CD4-positive, alpha-beta T cell treated with Interleukin-4 for 4 hours (primary cell): Measurements from ENCODE around the gene DKK3.

Experiments
- DNase-seq: peaks from one replicate; pipeline ENCODE4 v3.0.0-alpha.2; 2020

DKK3 gene

DNA sequence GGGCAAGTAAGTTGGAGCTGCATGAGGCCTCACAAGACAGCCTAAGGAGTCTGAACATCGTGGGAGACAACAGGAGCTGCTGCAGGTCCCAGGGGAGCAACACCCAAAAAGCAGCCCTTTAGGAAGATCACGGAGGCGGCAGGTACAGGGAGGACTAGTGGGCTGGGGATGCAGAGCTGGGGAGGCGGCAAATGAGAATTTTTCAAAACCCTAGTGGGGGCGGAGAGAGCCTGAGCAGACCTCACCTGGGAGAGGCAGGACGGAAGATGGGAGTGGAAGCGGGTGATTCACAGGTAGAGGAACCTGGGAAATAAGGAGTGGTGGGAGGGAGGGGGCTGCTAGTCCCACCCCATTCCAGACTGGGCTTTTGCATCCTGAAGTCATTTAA lies 42.1 kb downstream of the DKK3 start:
- no peak for DNase-seq

DNA sequence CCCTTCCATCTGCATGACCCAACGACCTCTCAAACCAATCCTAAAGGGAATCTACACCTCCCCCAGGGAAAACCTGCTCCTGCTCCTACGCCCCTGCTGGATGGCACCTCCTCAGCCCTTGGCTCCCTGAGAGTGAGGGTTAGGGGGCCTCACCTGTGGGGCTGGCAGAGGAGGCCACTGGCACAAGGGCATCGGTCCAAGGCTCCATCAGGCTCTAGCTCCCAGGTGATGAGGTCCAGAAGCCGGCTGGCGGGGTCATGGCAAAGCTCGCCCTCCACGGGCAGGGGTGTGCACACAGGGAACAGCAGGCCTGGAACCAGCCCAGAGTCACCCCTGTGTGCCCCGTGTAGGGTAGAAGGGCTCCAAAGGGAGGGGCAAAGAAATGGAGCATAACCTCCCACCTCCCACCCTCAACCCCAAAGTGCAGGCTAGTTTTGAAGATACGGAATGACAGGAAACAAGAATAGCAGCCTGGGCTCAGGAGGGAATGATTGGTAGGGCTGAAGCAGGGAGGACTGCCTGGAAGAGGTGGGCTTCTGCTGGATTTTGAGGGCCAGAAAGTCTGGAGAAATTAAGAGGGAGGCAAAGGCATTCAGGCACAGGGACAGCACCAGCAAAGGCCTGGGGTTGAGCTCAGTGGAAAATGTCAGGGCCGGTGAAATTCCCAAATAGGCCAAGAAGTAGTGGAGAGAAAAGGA lies 42.6 kb downstream of the DKK3 start:
- DNase-seq: no peak

DNA sequence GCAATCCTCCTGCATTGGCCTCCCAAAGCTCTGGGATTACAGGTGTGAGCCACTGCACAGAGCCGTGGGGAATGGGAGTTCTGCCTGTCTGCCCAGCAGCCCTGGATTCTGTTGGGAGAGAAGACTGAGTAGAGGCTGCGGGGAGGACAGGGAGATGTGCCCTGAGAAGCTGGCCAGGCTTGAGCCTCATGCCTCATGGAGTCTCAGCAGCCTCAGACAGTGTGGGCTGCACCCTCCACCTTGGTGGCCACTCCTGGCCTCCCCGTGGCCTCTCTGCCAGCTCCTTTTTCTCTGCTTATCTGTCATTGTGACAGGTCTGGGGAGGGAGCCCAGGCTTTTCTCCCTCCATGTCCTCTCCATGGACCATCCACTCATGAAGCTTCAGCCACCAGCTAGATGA lies 43.2 kb downstream of the DKK3 start:
- no peak for DNase-seq

DNA sequence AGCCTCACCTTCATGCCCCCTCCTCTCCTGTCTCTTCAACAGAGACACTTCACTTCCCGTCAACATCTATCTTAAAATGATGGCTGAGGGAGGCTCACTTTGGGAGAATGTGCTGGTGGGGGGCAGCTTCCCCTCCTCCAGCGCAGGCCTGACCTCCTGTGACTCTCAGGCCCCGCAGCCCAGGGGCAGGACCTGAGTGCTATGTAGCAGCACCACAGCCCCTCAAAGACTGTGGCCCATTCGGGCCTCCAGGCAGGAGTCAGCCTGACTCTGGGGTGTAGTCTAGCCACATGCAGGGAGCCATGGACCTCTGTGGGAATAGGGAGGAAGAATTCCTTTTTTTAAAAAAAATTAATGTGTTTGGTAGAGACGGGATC lies 43.7 kb downstream of the DKK3 start:
- DNase-seq: no peak

- no peak for DNase-seq
Measured at GRCh38 chr11:11963842-11964773, 44.3 kb downstream of the DKK3 start.

DNA sequence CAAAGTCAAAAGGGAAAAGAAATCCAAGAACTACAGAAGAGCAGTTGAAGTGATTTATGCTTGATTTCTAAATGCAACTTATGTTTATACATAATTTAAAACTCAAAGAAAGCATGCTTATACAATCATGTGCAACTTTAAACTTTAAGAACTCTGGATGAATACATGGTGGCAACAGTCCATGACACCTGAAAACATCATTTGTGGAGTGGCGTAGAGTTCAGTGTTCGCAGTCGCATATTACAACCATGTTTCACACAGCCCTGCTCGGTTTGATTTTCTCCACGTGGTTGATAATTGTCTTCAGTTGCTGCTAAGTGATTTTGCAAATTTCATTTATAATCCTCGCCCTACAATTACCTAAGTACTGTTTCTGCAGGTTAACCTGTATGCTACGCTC lies 45.4 kb downstream of the DKK3 start:
- no peak for DNase-seq

GRCh38 chr11:11961399-11962028 lies 46.9 kb downstream of the DKK3 start:
- DNase-seq: no peak

- peak; percentile 38 for DNase-seq
Measured at GRCh38 chr11:11960687-11961086, 47.7 kb downstream of the DKK3 start.

- no peak for DNase-seq
Measured at GRCh38 chr11:11959601-11960000, 48.8 kb downstream of the DKK3 start.

DNA sequence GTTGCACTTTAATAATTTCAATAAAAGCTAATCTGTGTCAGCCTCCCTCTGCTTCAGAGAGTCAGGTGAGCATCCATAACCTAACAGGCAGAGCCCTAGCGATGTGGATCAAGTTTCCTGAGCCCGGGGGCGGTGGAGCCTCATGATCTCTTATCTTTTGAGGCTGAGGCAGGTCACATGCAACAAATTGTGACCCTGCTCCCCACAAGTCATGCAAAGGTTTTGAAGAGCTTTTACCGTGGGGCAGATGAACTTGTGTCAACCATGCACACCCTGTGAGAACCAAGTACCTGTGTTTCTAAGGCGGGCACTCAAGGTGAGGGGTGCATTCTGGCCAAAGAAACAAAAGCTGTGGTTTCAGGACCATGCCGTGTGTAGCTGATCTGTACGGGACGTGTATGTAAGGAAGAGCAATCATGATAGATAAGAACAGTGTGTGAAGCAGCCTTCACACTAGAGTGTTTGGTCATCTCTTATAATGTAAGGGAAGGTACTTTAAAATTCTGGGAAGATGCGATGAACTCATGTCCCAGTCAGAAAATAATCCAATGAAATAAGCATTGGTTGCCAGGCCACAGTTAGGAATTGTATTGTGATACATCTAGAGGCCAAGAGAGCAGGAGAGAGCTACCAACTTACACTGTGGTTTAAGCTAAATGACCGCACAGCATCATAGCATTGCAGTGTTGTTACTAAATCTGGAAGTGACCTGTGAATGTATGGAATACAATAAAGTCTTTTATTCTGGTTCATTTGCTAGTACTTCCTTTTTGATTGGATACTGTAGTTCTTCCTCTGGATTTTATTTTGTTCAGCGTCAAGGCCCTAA lies 49.8 kb downstream of the DKK3 start:
- no peak for DNase-seq

DNA sequence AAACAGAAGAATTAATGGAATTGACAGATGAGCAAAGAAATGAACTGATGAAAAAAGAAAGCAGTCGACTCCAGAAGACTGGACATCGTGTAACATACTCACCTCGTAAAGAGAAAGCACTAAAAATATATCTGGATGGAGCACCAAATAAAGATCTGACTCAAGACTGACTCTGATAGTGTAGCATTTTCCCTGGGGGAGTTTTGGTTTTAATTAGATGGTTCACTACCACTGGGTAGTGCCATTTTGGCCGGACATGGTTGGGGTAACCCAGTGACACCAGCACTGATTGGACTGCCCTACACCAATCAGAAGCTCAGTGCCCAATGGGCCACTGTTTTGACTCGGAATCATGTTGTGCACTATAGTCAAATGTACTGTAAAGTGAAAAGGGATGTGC lies 52.4 kb downstream of the DKK3 start:
- DNase-seq: no peak

DNA sequence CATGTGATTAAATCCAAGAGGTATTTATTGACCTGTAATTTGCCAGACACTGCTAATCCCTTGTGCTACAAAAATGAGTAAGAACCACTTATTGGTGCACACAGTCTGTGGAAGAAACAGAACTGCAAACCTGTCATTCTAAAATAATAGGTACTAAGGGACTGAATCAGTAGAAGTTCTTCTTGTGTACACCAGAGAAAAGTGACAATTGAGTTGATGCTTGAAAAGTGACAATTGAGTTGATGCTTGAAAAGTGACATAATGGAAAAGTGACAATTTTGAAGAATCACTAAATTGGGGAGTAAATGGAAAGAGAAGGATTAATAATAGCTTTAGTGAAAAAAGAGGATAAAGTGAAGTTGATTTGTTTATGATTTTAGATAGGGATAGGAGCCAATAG lies 56.4 kb downstream of the DKK3 start:
- no peak for DNase-seq

GRCh38 chr11:11949482-11949881 lies 58.9 kb downstream of the DKK3 start:
- no peak for DNase-seq

GRCh38 chr11:11948242-11948947 lies 60.0 kb downstream of the DKK3 start:
- no peak for DNase-seq

DNA sequence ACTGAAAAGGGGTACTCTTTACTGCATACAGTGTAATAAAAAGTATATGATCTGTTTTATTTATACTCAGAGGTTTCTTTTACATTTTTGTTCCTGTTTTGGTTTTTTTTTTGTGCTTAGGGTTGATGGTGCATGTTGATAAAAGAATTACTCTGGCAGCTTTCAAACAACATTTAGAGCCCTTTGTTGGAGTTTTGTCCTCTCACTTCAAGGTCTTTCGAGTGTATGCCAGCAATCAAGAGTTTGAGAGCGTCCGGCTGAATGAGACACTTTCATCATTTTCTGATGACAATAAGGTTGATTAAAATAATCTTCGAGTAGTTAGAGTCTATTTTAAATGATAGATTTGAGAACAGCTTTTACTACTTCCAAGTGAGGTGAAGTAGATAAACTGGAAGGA lies 60.6 kb downstream of the DKK3 start:
- no peak for DNase-seq

- DNase-seq: no peak
Measured at GRCh38 chr11:11946878-11947277, 61.5 kb downstream of the DKK3 start.

DNA sequence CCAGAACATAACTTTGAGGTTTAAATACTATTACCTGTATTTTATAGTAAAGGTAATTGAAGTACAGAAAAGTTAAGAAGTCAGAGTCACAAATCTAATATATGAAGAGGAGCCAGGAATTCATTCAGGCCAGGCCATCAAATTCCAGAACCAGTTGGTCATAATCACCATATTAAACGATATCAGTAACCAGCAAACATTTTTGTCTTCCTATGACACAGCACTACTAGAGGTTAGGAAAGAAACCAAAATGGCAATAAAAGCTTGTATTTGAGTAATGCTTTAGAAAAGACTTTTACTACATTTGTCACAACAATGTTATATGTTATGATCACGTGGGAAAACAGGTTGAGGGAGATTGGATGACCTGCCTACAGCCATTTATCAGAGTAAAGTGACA lies 62.2 kb downstream of the DKK3 start:
- DNase-seq: no peak

- DNase-seq: no peak
Measured at GRCh38 chr11:11944444-11944843, 64.0 kb downstream of the DKK3 start.

- no peak for DNase-seq
Measured at GRCh38 chr11:11942668-11943067, 65.8 kb downstream of the DKK3 start.

DNA sequence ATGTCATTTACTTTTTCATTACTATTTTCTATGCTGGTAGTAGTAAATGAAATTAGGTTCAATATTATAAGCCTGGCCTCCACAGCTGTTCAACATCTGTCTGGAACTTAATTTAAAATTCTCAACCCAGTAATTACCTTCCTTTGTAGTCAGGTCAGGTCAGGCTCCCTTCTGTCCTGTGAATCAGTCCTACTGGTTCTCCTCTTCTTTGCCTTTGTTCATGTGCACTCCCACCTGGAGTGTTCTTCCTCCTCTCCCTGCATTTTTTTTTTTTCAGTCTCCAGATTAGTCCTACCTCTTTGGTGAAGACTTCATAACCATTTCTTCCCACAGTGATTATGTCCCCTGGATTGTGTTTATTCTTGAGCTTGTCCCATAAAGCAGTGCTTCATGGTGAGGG lies 67.9 kb downstream of the DKK3 start:
- no peak for DNase-seq

GRCh38 chr11:11937957-11938356 lies 70.5 kb downstream of the DKK3 start:
- DNase-seq: no peak

- no peak for DNase-seq
Measured at GRCh38 chr11:11937433-11937832, 71.0 kb downstream of the DKK3 start.
